ENCODE results near the gene PSMC3. TPM values are rescaled to one million over a fixed set of nuclear protein-coding genes. Genes with fewer than 3 reads are reported as not detected.

The PSMC3 gene
- 147 and 248 TPM in 2 replicates for total RNA-seq

- peak; percentile 98 for DNase-seq
These were observed at the start of gene PSMC3 for GRCh38 chr11:47426062-47426956. Gene PSMC3, minus strand, starts transcription at chr11:47426439. Its CDS starts 160 bp downstream, at chr11:47426279.

DNA sequence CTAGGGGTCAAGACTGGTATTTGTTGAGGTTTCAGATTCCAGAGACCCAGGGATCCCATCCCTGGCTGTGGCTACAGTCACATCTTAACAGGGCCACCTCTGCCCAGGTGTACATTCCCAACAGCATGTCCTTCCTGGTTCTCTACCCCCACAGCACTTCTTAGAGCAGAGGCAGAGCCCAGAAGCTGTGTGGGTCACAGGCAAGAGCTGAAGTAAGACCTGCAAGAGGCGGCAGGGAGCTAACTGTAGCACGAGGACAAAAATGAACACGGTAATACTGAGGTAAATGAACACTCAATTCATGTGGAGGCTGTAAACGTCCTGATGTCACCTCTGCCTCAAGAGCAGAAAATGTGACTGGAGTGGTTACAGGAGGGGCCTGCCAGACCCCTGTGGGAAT lies 44.4 kb upstream of the PSMC3 start:
- DNase-seq: no peak

- DNase-seq: no peak
These were observed 43.3 kb upstream of the PSMC3 start for GRCh38 chr11:47469361-47470179.

DNA sequence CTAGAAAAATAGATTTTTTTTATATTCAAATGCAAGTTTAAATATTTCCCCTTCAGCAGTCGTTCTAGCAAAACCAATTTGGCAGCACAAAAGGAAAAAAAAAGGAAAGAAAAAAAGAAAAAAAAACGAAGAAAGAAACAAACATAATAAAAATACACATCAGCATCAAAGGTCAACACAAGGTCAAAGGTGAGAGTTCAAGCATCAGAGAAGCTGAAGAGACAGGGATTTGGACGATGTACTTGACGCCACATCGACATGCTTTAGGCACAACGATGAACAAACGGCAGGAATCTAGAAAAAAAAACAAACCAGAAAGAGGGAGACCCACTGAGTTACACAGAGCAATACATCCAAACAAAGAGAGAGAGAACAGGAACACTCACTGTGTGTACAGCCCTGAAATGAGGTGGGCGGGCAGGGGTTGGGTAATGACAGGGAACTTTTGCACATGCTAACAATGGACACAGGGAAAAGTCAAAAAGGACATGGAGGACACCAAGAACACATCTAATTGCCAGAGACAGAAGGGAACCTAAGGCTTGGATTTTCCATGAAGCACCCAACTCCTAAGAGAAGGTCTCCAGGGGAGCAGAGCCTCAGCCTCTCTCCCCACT lies 42.5 kb upstream of the PSMC3 start:
- peak; percentile 21 for DNase-seq

- peak; percentile 22 for DNase-seq
These were observed 41.1 kb upstream of the PSMC3 start for GRCh38 chr11:47467357-47467756.

DNA sequence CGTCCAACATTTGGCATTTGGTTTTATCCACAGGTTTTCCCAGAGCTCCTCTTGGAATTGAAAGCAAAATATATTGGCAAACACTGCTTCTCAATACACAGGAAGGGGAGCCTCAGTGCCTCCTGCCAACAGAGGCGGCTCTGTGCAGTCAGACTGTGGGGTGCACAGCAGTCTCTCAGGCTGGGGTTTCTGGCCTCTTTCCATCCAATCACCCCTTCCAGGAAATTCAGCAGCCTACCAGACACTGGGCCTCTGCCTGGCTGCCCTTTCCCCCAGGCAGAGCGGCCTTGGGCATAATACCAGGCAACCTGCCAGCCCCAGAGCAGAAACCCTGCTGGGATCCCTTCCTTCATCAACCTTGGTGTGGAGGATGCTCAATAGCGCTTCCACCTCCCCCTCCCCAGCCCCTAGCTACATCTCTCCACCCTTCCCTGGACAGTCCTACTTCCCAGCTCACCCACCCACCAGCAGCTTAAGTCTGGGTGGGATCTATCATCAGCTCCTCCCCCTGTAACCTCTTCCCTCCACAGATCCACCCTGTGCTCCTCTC lies 40.5 kb upstream of the PSMC3 start:
- DNase-seq: peak; percentile 77

DNA sequence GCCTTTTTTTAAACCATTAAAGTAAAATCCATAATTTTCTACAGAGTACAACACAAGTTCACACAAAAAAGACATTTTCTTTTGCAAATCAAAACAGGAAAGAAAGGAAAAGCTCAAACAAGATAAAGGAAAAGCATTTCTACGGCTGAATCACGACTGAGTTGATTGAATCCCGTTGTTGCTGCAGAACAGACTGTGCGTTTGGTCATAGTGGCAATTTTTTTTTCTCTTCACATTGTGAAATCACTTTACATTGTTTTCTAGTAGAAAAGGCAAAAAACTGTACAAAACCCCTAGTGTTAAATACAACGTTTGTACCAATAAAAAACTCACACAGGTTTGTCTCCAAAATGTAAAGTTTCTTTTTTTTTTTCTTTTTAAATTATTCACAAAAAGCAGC lies 40.0 kb upstream of the PSMC3 start:
- DNase-seq: peak; percentile 67

- no peak for DNase-seq
These were observed 38.2 kb upstream of the PSMC3 start for GRCh38 chr11:47464483-47464882.

DNA sequence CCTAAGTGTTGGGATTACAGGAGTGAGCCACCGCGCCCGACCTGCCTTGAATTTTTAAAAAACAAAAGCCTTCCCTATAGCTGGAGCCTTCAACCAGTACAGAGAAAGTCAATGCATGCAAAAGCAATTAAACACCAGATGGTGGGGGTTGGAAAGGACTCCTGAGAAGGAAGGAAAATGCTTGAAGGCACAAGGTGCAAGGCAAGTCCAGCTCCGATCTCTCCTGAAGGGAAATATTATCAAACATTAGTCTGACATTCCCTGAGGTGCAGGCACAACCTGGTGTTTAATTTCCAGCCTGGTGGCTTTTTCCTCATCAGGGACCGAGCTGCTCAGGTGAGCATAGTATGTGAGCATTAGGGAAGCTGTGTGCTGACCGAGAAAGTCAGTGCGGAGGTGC lies 35.6 kb upstream of the PSMC3 start:
- DNase-seq: no peak

DNA sequence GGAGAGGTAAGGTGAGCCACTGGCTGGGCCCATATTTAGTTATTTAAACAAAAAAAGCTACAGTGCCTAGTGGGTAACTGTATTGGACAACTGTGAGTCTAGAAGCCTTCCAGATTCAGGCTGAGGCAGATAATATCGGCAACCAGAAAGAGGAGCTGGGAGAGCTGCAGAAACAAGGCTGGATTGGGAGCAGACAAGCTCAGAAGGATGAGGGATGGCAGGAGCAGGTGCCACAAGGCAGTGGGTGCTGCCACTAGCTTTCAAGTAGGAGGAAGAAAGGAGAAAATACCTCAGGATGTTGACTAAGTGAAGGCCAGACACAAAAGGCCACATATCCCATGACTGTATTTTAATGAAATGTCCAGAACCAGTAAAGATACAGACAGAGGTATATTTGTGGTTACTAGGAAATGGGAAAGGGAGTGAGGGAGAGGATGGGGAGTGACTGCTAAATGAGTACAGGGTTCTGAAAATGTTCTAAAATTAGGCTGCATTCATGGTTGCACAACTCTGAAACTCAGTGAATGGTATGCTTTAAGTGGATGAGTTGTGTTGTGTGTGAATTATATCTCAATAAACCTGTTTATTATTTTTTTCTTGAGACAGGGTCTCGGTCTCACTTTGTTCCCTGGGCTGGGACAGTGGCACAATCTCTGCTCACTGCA lies 34.5 kb upstream of the PSMC3 start:
- DNase-seq: peak; percentile 21

DNA sequence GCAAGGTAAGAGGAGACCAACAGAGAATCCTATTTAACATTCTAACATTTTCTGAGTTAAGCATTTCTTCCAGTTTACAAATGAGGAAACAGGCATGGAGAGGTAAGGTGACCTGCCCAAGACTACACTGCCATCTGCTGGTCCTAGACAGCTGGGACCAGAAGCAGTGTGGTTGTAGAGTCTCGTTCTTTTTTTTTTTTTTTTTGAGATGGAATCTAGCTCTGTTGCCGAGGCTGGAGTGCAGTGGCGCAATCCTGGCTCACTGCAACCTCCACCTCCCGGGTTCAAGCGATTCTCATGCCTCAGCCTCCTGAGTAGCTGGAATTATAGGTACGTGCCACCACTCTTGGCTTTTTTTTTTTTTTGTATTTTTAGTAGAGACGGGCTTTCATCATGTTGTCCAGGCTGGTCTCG lies 28.0 kb upstream of the PSMC3 start:
- DNase-seq: peak; percentile 88

GRCh38 chr11:47453365-47453764 lies 27.1 kb upstream of the PSMC3 start:
- DNase-seq: no peak

DNA sequence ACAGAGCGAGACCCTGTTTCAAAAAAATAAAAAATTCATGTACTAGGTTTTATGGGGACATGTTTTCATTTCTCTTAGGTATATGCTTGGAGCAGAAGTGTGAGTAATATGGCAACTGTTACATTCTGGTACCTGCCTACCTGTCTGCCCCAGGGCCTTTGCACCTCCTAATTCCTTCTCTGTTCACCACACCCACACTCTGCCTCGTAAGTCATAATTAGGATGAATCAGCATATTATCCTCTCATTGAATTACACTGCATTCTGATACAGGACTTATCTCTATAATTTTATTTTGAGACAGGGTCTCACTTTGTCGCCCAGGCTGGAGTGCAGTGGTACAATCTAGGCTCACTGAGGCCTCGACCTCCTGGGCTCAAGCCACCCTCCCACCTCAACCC lies 25.8 kb upstream of the PSMC3 start:
- no peak for DNase-seq

DNA sequence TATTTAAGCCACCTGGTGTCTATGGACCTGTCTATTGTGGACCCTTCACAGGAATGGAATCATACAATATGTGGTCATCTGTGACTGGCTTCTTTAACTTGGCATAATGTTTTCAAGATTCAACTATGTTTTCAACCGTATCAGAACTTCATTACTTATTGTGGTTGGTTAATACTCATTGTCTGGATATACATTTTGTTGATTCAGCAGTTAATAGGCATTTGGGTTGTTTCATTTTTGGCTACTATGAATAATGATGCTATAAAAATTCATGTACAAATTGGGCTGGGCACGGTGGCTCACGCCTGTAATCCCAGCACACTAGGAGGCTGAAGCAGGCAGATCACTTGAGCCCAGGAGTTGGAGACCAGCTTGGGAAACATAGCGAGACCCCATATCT lies 25.2 kb upstream of the PSMC3 start:
- no peak for DNase-seq

DNA sequence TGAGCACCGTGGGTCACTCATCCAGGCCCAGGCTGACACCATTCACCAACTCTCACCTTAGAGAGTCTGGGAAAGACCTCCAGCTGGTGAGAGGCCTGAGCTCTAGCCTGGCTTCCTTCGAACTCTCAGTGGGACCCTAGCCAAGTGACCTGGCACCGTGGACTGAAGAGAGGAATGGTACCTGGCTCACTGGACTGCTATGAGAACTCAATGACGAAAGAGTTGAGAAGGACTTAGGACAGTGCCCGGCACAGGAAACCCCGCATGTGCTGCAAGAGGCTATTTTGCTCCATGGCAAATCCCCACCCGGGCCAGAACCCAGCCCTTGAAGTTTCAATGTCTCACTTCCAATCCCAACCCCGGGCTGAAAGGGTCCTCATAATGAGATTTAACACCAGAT lies 23.3 kb upstream of the PSMC3 start:
- DNase-seq: no peak

- no peak for DNase-seq
These were observed 22.6 kb upstream of the PSMC3 start, which contains the start of gene RAPSN for GRCh38 chr11:47448566-47449427. Gene RAPSN, minus strand, starts transcription at chr11:47449136. Its CDS starts 172 bp downstream, at chr11:47448964.

DNA sequence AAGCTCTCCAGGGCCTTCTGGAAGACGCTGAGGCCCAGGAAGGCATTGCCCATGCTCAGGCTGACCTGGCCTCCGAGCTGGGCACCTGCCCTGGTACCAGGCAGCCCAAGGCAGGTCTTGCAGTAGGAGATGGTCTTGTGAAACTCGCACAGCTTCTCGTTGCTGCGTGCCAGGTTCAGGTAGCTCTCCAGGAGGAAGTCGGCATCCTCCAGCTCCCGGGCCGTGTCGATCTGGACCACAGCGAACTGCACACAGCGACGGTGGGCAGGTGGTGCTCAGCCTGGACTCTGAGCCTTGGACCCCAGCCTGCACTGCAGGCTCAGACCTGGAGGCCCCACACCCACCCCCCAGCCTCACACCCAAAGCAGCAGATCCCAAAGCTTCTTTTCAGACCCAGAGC lies 21.7 kb upstream of the PSMC3 start:
- no peak for DNase-seq

GRCh38 chr11:47446833-47447232 lies 20.6 kb upstream of the PSMC3 start:
- no peak for DNase-seq

- no peak for DNase-seq
These were observed 19.6 kb upstream of the PSMC3 start for GRCh38 chr11:47445840-47446239.

DNA sequence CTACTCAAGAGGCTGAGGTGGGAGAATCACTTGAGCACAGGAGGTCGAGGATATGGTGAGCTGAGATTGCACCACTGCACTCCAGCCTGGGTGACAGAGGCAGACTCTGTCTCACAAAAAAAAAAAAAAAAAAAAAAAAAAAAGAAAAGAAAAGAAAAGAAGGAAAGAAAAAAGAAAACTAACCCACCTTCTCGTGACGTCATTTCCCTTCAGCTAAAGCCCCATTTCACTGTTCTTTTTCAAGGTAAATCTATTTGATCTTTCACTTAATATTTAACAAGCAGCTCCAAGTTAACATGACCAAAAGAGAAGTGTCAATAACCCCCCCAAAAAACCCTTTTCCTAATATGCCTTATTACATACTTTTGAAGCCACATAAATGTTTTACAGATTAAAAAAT lies 17.6 kb upstream of the PSMC3 start:
- no peak for DNase-seq

DNA sequence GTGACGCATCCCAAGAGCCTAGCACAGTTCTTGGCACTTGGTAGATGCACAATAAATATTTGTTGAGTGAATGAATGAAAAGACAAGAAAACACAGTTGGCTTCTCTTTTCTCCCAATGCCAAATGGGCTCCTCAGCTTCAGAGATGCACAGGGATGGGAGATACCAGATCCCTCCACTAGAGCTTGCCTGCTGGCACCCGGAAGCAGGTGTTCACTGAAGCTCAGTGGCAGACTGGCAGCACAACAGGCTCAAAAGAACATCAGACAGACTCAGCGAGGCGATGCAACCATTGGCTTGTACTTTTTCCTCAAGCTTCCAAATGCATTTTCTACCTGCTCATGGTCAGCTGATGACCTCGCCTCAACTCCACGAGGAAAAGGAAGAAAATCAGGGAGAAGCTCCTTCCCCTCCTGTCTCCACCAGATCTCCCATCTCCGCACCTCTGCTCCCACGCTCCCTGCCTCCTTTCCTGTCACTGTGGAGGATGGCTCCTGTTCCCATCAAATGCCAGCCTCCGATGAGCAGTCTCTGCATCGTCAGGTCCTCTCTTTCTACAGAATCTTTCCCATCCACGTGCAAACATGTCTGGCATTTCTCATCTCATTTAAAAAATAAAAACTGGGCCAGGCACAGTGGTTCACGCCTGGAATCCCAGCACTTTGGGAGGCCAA lies 16.9 kb upstream of the PSMC3 start:
- no peak for DNase-seq
